ENCODE results near the gene SSC4D.
A peak's percentile ranks its signal among the peaks of the same experiment; 100 is the strongest.
"Not testable (repeated sequence)": the region's sequence is repeated elsewhere in the genome, so short reads cannot be mapped to it uniquely, and the experiment has no call there.

The SSC4D gene

DNA sequence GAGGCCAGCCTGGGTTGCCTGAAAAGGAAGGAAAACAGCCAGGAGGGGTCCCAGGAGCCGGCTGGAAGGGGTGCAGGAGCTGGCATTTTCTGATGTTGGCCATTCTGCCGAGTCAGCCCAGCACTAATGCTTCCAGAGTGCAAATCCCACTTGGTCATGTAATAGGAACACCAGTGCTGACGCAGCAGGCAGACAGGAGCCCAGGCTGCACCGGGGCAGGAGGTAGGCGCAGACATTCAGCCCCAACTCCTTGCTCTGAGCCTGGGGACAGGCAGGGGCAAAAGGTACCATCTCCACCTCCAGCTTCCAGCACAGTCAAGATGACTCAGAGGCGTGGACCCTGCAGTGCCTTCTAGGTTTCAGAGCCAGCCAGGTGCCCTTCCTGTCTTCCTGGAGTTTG is 40.5 kb downstream of the SSC4D start:
- no peak overlapping the region for H3K4me3 ChIP-seq (ENCODE audit: low read length)
- TF ChIP-seq EZH2phosphoT487 (IDR thresholded peaks at IDR 0.05; ENCODE audit: borderline replicate concordance, low read length), result no peak
- TF ChIP-seq, protein P1, sequence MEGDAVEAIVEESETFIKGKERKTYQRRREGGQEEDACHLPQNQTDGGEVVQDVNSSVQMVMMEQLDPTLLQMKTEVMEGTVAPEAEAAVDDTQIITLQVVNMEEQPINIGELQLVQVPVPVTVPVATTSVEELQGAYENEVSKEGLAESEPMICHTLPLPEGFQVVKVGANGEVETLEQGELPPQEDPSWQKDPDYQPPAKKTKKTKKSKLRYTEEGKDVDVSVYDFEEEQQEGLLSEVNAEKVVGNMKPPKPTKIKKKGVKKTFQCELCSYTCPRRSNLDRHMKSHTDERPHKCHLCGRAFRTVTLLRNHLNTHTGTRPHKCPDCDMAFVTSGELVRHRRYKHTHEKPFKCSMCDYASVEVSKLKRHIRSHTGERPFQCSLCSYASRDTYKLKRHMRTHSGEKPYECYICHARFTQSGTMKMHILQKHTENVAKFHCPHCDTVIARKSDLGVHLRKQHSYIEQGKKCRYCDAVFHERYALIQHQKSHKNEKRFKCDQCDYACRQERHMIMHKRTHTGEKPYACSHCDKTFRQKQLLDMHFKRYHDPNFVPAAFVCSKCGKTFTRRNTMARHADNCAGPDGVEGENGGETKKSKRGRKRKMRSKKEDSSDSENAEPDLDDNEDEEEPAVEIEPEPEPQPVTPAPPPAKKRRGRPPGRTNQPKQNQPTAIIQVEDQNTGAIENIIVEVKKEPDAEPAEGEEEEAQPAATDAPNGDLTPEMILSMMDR (IDR thresholded peaks at IDR 0.05; ENCODE audit: low read depth, low read length, poor library complexity, severe bottlenecking), result no peak
- no peaks in the 10 kb centered on the region for H3K9me3 ChIP-seq (ENCODE audit: control insufficient read depth, insufficient read depth, low read length)
- peaks cover 2% of the 10 kb centered on the region; the same call in 1 of the 2 replicates for H3F3A ChIP-seq (ENCODE audit: control insufficient read depth, insufficient read depth)
- 0 out of 2 replicates have a peak, but pooled peaks cover 4% of the 10 kb centered on the region for H4K20me1 ChIP-seq (ENCODE audit: control insufficient read depth, insufficient read depth, low read depth, low read length)
- H3K9me2 ChIP-seq (replicated peaks; ENCODE audit: control insufficient read depth, low read length), result no peaks in the 10 kb centered on the region
- H3K27me3 ChIP-seq (ENCODE audit: control insufficient read depth, low read length), result peaks cover 41% of the 10 kb centered on the region
- no peaks in the 10 kb centered on the region for H3K36me3 ChIP-seq (ENCODE audit: control insufficient read depth, low read length)
- H3K79me2 ChIP-seq (ENCODE audit: control insufficient read depth, low read length), result no peaks in the 10 kb centered on the region
- H3K27ac ChIP-seq (ENCODE audit: low read depth, low read length), result no peak overlapping the region
- H3K4me2 ChIP-seq (ENCODE audit: low read length), result no peak overlapping the region
- peaks cover 8% of the 10 kb centered on the region for H3K4me1 ChIP-seq (ENCODE audit: control insufficient read depth, low read length)

DNA sequence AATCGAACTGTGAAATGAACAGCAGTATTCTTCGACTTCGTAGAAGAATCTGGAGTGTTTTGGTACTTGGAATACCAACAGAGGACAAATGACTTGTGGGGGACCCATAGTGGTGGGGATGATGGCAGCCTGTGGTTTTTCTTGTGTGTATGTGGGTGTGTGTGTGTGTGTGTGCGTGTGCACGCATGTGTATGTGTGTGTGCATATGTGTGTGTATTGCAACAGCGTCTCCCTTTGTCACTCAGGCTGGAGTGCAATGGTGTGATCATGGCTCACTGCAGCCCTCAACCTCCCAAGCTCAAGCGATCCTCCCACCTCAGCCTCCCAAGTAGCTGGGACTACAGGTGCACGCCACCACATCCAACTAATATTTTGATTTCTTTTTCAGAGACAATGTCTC is 41.3 kb downstream of the SSC4D start:
- H3K9me2 ChIP-seq (replicated peaks; ENCODE audit: control insufficient read depth, low read length), result no peaks in the 10 kb centered on the region
- H4K20me1 ChIP-seq (ENCODE audit: control insufficient read depth, insufficient read depth, low read depth, low read length), result 0 out of 2 replicates have a peak, but pooled peaks cover 4% of the 10 kb centered on the region
- H3K27ac ChIP-seq (ENCODE audit: low read depth, low read length), result no peak overlapping the region
- H3K4me1 ChIP-seq (ENCODE audit: control insufficient read depth, low read length), result peaks cover 11% of the 10 kb centered on the region
- peaks cover 42% of the 10 kb centered on the region for H3K27me3 ChIP-seq (ENCODE audit: control insufficient read depth, low read length)
- no peaks in the 10 kb centered on the region for H3K9me3 ChIP-seq (ENCODE audit: control insufficient read depth, insufficient read depth, low read length)
- no peak overlapping the region for H3K4me3 ChIP-seq (ENCODE audit: low read length)
- peaks cover 2% of the 10 kb centered on the region; the same call in 1 of the 2 replicates for H3F3A ChIP-seq (ENCODE audit: control insufficient read depth, insufficient read depth)
- TF ChIP-seq, protein P1 (IDR thresholded peaks at IDR 0.05; ENCODE audit: low read depth, low read length, poor library complexity, severe bottlenecking), result no peak
- no peak for TF ChIP-seq EZH2phosphoT487 (IDR thresholded peaks at IDR 0.05; ENCODE audit: borderline replicate concordance, low read length)
- no peaks in the 10 kb centered on the region for H3K79me2 ChIP-seq (ENCODE audit: control insufficient read depth, low read length)
- no peak overlapping the region for H3K4me2 ChIP-seq (ENCODE audit: low read length)
- H3K36me3 ChIP-seq (ENCODE audit: control insufficient read depth, low read length), result no peaks in the 10 kb centered on the region

DNA sequence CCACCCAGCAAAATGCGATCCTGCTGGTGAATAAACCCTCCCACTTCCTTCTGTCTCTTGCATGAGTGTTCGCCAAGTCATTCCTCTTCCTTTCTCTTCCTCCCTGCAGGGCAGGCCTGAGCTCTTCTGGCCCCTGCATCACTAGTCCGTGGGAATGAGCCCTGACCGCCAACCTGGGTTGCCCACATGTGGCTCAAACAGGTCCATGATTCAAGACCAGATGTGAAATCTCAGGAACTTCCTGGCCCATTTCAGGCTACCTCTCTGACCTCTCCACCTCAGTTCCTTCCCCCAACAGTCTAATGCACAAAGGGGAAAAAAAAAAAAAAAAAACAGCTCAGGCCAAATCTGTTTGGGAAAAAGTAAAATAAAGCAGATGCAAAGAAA is 45.3 kb downstream of the SSC4D start:
- no peak for TF ChIP-seq EZH2phosphoT487 (IDR thresholded peaks at IDR 0.05; ENCODE audit: borderline replicate concordance, low read length)
- TF ChIP-seq, protein P1 (IDR thresholded peaks at IDR 0.05; ENCODE audit: low read depth, low read length, poor library complexity, severe bottlenecking), result no peak
- H3F3A ChIP-seq (ENCODE audit: control insufficient read depth, insufficient read depth), result peaks cover 2% of the 10 kb centered on the region; the same call in 1 of the 2 replicates
- H3K27me3 ChIP-seq (ENCODE audit: control insufficient read depth, low read length), result peaks cover 25% of the 10 kb centered on the region
- H3K9me3 ChIP-seq (ENCODE audit: control insufficient read depth, insufficient read depth, low read length), result no peaks in the 10 kb centered on the region
- H3K4me1 ChIP-seq (ENCODE audit: control insufficient read depth, low read length), result peaks cover 19% of the 10 kb centered on the region
- no peak overlapping the region for H3K4me3 ChIP-seq (ENCODE audit: low read length)
- H3K9me2 ChIP-seq (replicated peaks; ENCODE audit: control insufficient read depth, low read length), result no peaks in the 10 kb centered on the region
- H4K20me1 ChIP-seq (ENCODE audit: control insufficient read depth, insufficient read depth, low read depth, low read length), result no peaks in the 10 kb centered on the region
- H3K36me3 ChIP-seq (ENCODE audit: control insufficient read depth, low read length), result no peaks in the 10 kb centered on the region
- no peak overlapping the region for H3K27ac ChIP-seq (ENCODE audit: low read depth, low read length)
- no peaks in the 10 kb centered on the region for H3K79me2 ChIP-seq (ENCODE audit: control insufficient read depth, low read length)
- peak overlapping the region; percentile 12; the same call in 1 of the 2 replicates for H3K4me2 ChIP-seq (ENCODE audit: low read length)

DNA sequence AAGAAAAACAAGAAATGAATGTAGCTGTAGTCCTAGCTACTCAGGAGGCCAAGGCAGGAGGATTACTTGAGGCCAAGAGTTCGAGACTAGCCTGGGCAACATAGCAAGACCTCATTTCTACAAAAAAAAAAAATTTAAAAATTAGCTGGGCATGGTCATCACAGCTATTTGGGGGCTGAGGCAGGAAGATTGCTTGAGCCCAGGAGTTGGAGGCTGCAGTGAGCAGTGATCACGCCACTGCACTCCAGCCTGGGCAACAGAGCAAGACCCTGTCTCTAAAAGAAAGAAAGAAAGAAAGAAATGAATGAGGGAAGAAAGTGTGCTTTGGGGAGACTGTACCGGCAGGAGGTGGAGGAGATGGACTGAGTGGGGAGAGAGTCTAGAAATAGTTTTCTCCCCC is 45.7 kb downstream of the SSC4D start:
- not testable (repeated sequence) for H4K20me1 ChIP-seq (ENCODE audit: control insufficient read depth, insufficient read depth, low read depth, low read length); H3F3A ChIP-seq (ENCODE audit: control insufficient read depth, insufficient read depth); H3K27ac ChIP-seq (ENCODE audit: low read depth, low read length); H3K9me2 ChIP-seq (replicated peaks; ENCODE audit: control insufficient read depth, low read length); H3K36me3 ChIP-seq (ENCODE audit: control insufficient read depth, low read length); H3K79me2 ChIP-seq (ENCODE audit: control insufficient read depth, low read length); H3K4me3 ChIP-seq (ENCODE audit: low read length); H3K9me3 ChIP-seq (ENCODE audit: control insufficient read depth, insufficient read depth, low read length)
- H3K27me3 ChIP-seq (ENCODE audit: control insufficient read depth, low read length), result peaks cover 21% of the 10 kb centered on the region
- H3K4me1 ChIP-seq (ENCODE audit: control insufficient read depth, low read length), result peaks cover 19% of the 10 kb centered on the region
- peak overlapping the region; percentile 12; the same call in 1 of the 2 replicates for H3K4me2 ChIP-seq (ENCODE audit: low read length)

All from DOHH2 (cell line).